ENCODE data around the gene EYS. TPM values are rescaled to one million over a fixed set of nuclear protein-coding genes. Genes with fewer than 3 reads are reported as not detected.

EYS gene
- total and polyA plus RNA-seq, 2 of the 8 experiments (the other 6 are each of a cell fraction or from before 2014, with no cell fraction given), result 0.05 to 0.13 TPM

- Histone ChIP-seq H2BK120ac (replicated peaks; ENCODE audit: low read depth, low read length) (no peak overlapping the region), H2BK15ac (ENCODE audit: low read length) (no peak overlapping the region), H3K9me3 (ENCODE audit: insufficient read depth in 2 of 2, low read depth in 1 of 2, low read length in 1 of 2) (no peaks in the 10 kb centered on the region), H3K79me2 (ENCODE audit: control insufficient read depth in 1 of 2, insufficient read depth in 2 of 2, low read length in 2 of 2) (no peaks in the 10 kb centered on the region), H3K4ac (replicated peaks; ENCODE audit: insufficient read length, low read depth, low read length) (no peak overlapping the region), H3K27ac (ENCODE audit: low read depth, low read length) (no peak overlapping the region), H3K18ac (ENCODE audit: extremely low read depth, low read length) (no peak overlapping the region), H2BK5ac (ENCODE audit: low read depth, low read length) (no peak overlapping the region), H2AFZ (ENCODE audit: low read length) (no peak overlapping the region), H4K8ac (ENCODE audit: extremely low read depth, insufficient read depth, low read length) (no peak overlapping the region), H4K91ac (replicated peaks; ENCODE audit: insufficient read length, low read length) (no peak overlapping the region), H3K14ac (ENCODE audit: insufficient read length) (no peak overlapping the region), H4K20me1 (replicated peaks in 1 of 2; ENCODE audit: control insufficient read depth in 1 of 2, insufficient read depth in 2 of 2, low read length in 2 of 2) (no peaks in the 10 kb centered on the region), H3K23ac (ENCODE audit: insufficient read length) (no peak overlapping the region), H2BK20ac (ENCODE audit: low read length) (no peak overlapping the region), H3K79me1 (ENCODE audit: low read depth, low read length) (no peaks in the 10 kb centered on the region), H3K36me3 (ENCODE audit: control insufficient read depth in 2 of 4, insufficient read depth in 4 of 4, low read length in 3 of 4) (no peaks in the 10 kb centered on the region), H3K23me2 (ENCODE audit: low read depth, low read length) (no peaks in the 10 kb centered on the region), H3K56ac (replicated peaks; ENCODE audit: insufficient read length, low read depth, low read length) (no peak overlapping the region), H3K9ac (replicated peaks in 1 of 4; ENCODE audit: extremely low read depth in 1 of 4, low read depth in 3 of 4, low read length in 3 of 4) (no peak overlapping the region), H3K27me3 (replicated peaks in 1 of 4; ENCODE audit: control insufficient read depth in 3 of 4, extremely low read depth in 1 of 4, insufficient read depth in 3 of 4, low read length in 3 of 4) (no peaks in the 10 kb centered on the region), H3K4me2 (ENCODE audit: insufficient read depth in 1 of 2, low read depth in 2 of 2, low read length in 2 of 2) (no peak overlapping the region), H3K4me1 (replicated peaks in 1 of 4; ENCODE audit: control insufficient read depth in 3 of 4, insufficient read depth in 4 of 4, low read length in 3 of 4) (no peaks in the 10 kb centered on the region), H2AK5ac (ENCODE audit: low read depth, low read length) (no peak overlapping the region), H2BK12ac (ENCODE audit: low read depth, low read length) (no peak overlapping the region), H4K5ac (ENCODE audit: insufficient read length, low read depth, low read length) (no peak overlapping the region), H3K4me3 (ENCODE audit: extremely low read depth in 1 of 4, insufficient read depth in 2 of 4, low read depth in 3 of 4, low read length in 4 of 4) (no peak overlapping the region)
- CTCF ChIA-PET (ENCODE audit: partially characterized antibody), result interaction anchor here (0.6 kb wide), 1 partner anchor 46 kb away, joined by 3 read pairs; no protein-coding TSS in a partner anchor
- DNase-seq (ENCODE audit: low read depth in 1 of 2, low spot score in 2 of 2) (no peak), FAIRE-seq (no peak)
- WGBS, 2 experiments (ENCODE audit: extremely low coverage in 1 of 2, insufficient coverage in 1 of 2, insufficient read length in 1 of 2, insufficient replicate concordance in 2 of 2, low coverage in 1 of 2, low lambda C conversion rate in 2 of 2, missing lambda C conversion rate in 1 of 2), result 56% methylated on average over 1 of the region's 1 CpG; no CpG with 5 or more reads in 1 of the 2 experiments
- POLR2A ChIA-PET (ENCODE audit: partially characterized antibody), result no interaction called here
- no peak for TF ChIP-seq TAF1 (IDR thresholded peaks at IDR 0.05; ENCODE audit: low read depth, low read length)
- TF ChIP-seq E2F6 (IDR thresholded peaks at IDR 0.05), result no peak
- TF ChIP-seq POLR2AphosphoS5 (IDR thresholded peaks at IDR 0.05; ENCODE audit: low read depth, low read length), result no peak
- no peak for TF ChIP-seq RNF2 (IDR thresholded peaks at IDR 0.05; ENCODE audit: borderline replicate concordance, low read depth, low read length, missing control alignments, poor library complexity, severe bottlenecking)
- TF ChIP-seq CREB1 (IDR thresholded peaks at IDR 0.05), result no peak
- no peak for TF ChIP-seq RBBP5 (IDR thresholded peaks at IDR 0.05; ENCODE audit: borderline replicate concordance, low read depth, low read length)
- TF ChIP-seq MAFK (IDR thresholded peaks at IDR 0.05; ENCODE audit: low read depth, low read length), result no peak
- no peak for TF ChIP-seq ATF2 (IDR thresholded peaks at IDR 0.05; ENCODE audit: low read length)
- TF ChIP-seq BACH1 (IDR thresholded peaks at IDR 0.05; ENCODE audit: low read length), result no peak
- TF ChIP-seq MAX (IDR thresholded peaks at IDR 0.05), result no peak
- TF ChIP-seq YY1 (IDR thresholded peaks at IDR 0.05; ENCODE audit: low read depth, low read length), result no peak
- TF ChIP-seq SUZ12 (IDR thresholded peaks at IDR 0.05; ENCODE audit: low read length), result no peak
- no peak for TF ChIP-seq BCL11A (IDR thresholded peaks at IDR 0.05; ENCODE audit: low read depth in 2 of 2, low read length in 2 of 2)
Observed at GRCh38 chr6:64054861-64055260, 1652.2 kb downstream of the EYS start.

All from H1 (cell line).